ENCODE results near the gene CDYL.

- TF ChIP-seq ATF3 (IDR thresholded peaks at IDR 0.05) (no peak), CTCF (IDR thresholded peaks at IDR 0.05; ENCODE audit: low read depth, low read length, missing input control) (no peak), RXRA (IDR thresholded peaks at IDR 0.05) (no peak), HNF4A (conservative IDR thresholded peaks at IDR 0.05) (no peak), REST (IDR thresholded peaks at IDR 0.05) (no peak), JUND (IDR thresholded peaks at IDR 0.05) (no peak), TAF1 (conservative IDR thresholded peaks at IDR 0.05) (no peak)
Measured at GRCh38 chr6:4902363-4902762, 126.2 kb downstream of the CDYL start.

All from liver (tissue), 3 donors.